B cell (primary cell): Measurements from ENCODE around the gene CDH12. TPM values are rescaled to one million over a fixed set of nuclear protein-coding genes. Genes with fewer than 3 reads are reported as not detected.

ENCODE experiments used
- ATAC-seq: fragments of 200-7000 bp; cut with Tn5 transposase; one replicate; pipeline ENCODE4 v1.10.0; 2021; ENCODE audit warnings: low read depth, mild to moderate bottlenecking, moderate number of reproducible peaks, moderate library complexity
- CTCF ChIA-PET: fragments of 350-600 bp; sonication (Branson Sonifier 250); formaldehyde crosslinking; loops from one replicate; lab custom pipeline; 2021; ENCODE audit warnings: antibody characterized with exemption, inconsistent platforms; lab: Charles Lee
- POLR2A ChIA-PET: fragments of 350-600 bp; sonication (Branson Sonifier 250); formaldehyde crosslinking; loops from one replicate; lab custom pipeline; 2021; ENCODE audit warnings: antibody characterized with exemption; lab: Charles Lee
- DNase-seq: peaks from one replicate; pipeline ENCODE4 v3.0.0; 2013
- H2AFZ ChIP-seq: 2 replicates; pipeline ENCODE4 v1.6.1; 2012; ENCODE audit warnings: mild to moderate bottlenecking, low read depth, low read length; ENCODE audit not compliant: insufficient read depth, poor library complexity, severe bottlenecking
- H3K27ac ChIP-seq, 2 donors: 1 replicate in 1 of 2; 2 replicates in 1 of 2; pipeline ENCODE4 v1.5.1; 2012 to 2013; ENCODE audit warnings: low read length in 2 of 2, mild to moderate bottlenecking in 2 of 2, moderate library complexity in 1 of 2
- H3K27me3 ChIP-seq, 4 experiments: fragments of 200-600 bp in 1 of 4; sonication (generic) in 1 of 4; replicated peaks in 1 of 4; 1 replicate in 2 of 4; 2 replicates in 2 of 4; pipeline versions ENCODE4 v1.6.1 to v1.7.0; 2013 to 2016; ENCODE audit warnings: low read length in 3 of 4, mild to moderate bottlenecking in 2 of 4, mixed read lengths in 1 of 4, moderate library complexity in 1 of 4; ENCODE audit not compliant: insufficient read depth in 4 of 4, control insufficient read depth in 3 of 4; ENCODE audit errors: control extremely low read depth in 1 of 4
- H3K36me3 ChIP-seq, 2 experiments: replicated peaks in 1 of 2; 1 replicate in 1 of 2; 2 replicates in 1 of 2; pipeline versions ENCODE4 v1.6.1 to v1.7.1; 2013; ENCODE audit warnings: low read length in 1 of 2; ENCODE audit not compliant: insufficient read depth in 2 of 2, control insufficient read depth in 1 of 2; ENCODE audit errors: control extremely low read depth in 1 of 2, extremely low read depth in 1 of 2
- H3K4me1 ChIP-seq, 2 donors: fragments of 200-600 bp in 1 of 2; sonication (generic) in 1 of 2; 1 replicate in 1 of 2; 2 replicates in 1 of 2; pipeline versions ENCODE4 v1.5.1 to v1.6.1; 2013 to 2017; ENCODE audit warnings: low read length in 2 of 2; ENCODE audit not compliant: control insufficient read depth in 2 of 2, insufficient read depth in 2 of 2
- H3K4me2 ChIP-seq: replicated peaks from 2 replicates; pipeline ENCODE3; 2012; ENCODE audit warnings: mild to moderate bottlenecking, low read depth, low read length; ENCODE audit not compliant: poor library complexity, severe bottlenecking
- H3K4me3 ChIP-seq, 5 experiments: fragments of 200-600 bp in 1 of 5; sonication (generic) in 1 of 5; 1 replicate in 3 of 5; 2 replicates in 2 of 5; pipeline versions ENCODE4 v1.5.1 to v1.7.0; 2011 to 2016; ENCODE audit warnings: low read length in 4 of 5, mild to moderate bottlenecking in 4 of 5, low read depth in 2 of 5, control low read depth in 1 of 5, moderate library complexity in 1 of 5; ENCODE audit not compliant: insufficient read depth in 1 of 5; ENCODE audit errors: control extremely low read depth in 1 of 5, extremely low read depth in 1 of 5
- H3K79me2 ChIP-seq: fragments of 200-600 bp; sonication (generic); one replicate; pipeline ENCODE4 v1.6.0; 2016; ENCODE audit warnings: low read length; ENCODE audit not compliant: control insufficient read depth, insufficient read depth
- H3K9ac ChIP-seq: fragments of 200-600 bp; sonication (generic); 2 replicates; pipeline ENCODE4 v1.6.1; 2017; ENCODE audit warnings: mild to moderate bottlenecking, low read length, moderate library complexity
- H3K9me3 ChIP-seq, 3 donors: one replicate each; pipeline versions ENCODE4 v1.6.1 to v1.7.1; 2013; ENCODE audit warnings: low read length in 2 of 3; ENCODE audit not compliant: control insufficient read depth in 2 of 3, insufficient read depth in 1 of 3; ENCODE audit errors: control extremely low read depth in 1 of 3
- H4K20me1 ChIP-seq: 2 replicates; pipeline ENCODE4 v1.6.0; 2012; ENCODE audit warnings: mild to moderate bottlenecking, low read length; ENCODE audit not compliant: insufficient read depth, control insufficient read depth, poor library complexity, severe bottlenecking
- H3K27ac Mint-ChIP-seq: one replicate; pipeline ENCODE4 v1.8.0; 2021; ENCODE audit warnings: mixed read lengths
- H3K27me3 Mint-ChIP-seq: one replicate; pipeline ENCODE4 v1.8.0; 2021; ENCODE audit warnings: mixed read lengths
- H3K4me1 Mint-ChIP-seq: one replicate; pipeline ENCODE4 v1.8.0; 2021; ENCODE audit warnings: mixed read lengths
- H3K4me3 Mint-ChIP-seq: one replicate; pipeline ENCODE4 v1.8.0; 2021; ENCODE audit warnings: mixed read lengths
- H3K9me3 Mint-ChIP-seq: one replicate; pipeline ENCODE4 v1.8.0; 2022; ENCODE audit warnings: mixed read lengths; ENCODE audit not compliant: insufficient read depth
- CTCF ChIP-seq: fragments of 200-600 bp; IDR thresholded peaks from one replicate; pipeline ENCODE4 v1.8.0; 2022; ENCODE audit warnings: antibody characterized with exemption, mild to moderate bottlenecking
- EZH2 ChIP-seq: IDR thresholded peaks from 2 replicates; pipeline ENCODE4 v1.6.1; 2012; ENCODE audit warnings: borderline replicate concordance, low read depth, mild to moderate bottlenecking, moderate library complexity, low read length; ENCODE audit not compliant: insufficient read depth, poor library complexity, severe bottlenecking
- WGBS: methylation state at CpG from one replicate; pipeline ENCODE4 v1.1.5; 2013; ENCODE audit warnings: missing lambda C conversion rate; ENCODE audit not compliant: insufficient coverage; 5-methylcytosine and 5-hydroxymethylcytosine counted together
- intact Hi-C: fragments of 100-400 bp; cut with micrococcal nuclease; formaldehyde crosslinking; loops from one replicate; pipeline ENCODE4 v1.10.0; 2022
- polyA plus RNA-seq: library from polyadenylated mRNA; depleted of rRNA; stranded (reverse); fragments of >200 nt; gene quantifications from 2 replicates; pipeline ENCODE4 v1.2.3, GENCODE V29; 2012
- total RNA-seq, 2 donors: library from RNA; stranded (reverse); fragments of 120-200 nt in 1 of 2; gene quantifications; 1 replicate in 1 of 2; 2 replicates in 1 of 2; pipeline versions ENCODE4 v1.2.3 to v1.2.4, GENCODE V29; 2013 to 2022

The CDH12 gene
- total and polyA plus RNA-seq, 2 donors (not counting 1 experiment from before 2014, with no cell fraction given), result not detected

GRCh38 chr5:22837803-22838202 is 15.3 kb downstream of the CDH12 start:
- Histone ChIP-seq H3K79me2 (no peaks in the 10 kb centered on the region), H3K4me3 (no peak overlapping the region), H3K9me3 (no peaks in the 10 kb centered on the region), H3K27me3 (no peaks in the 10 kb centered on the region), H3K9ac (no peak overlapping the region), H3K4me1 (no peaks in the 10 kb centered on the region), H4K20me1 (no peaks in the 10 kb centered on the region), H2AFZ (no peak overlapping the region), H3K4me2 (no peak overlapping the region), H3K27ac (no peak overlapping the region), H3K36me3 (no peaks in the 10 kb centered on the region)
- Mint-ChIP-seq H3K9me3 (no peaks in the 10 kb centered on the region), H3K27me3 (no peaks in the 10 kb centered on the region), H3K27ac (no peak overlapping the region), H3K4me1 (no peaks in the 10 kb centered on the region), H3K4me3 (no peak overlapping the region)
- ChIA-PET CTCF (no interaction called here), POLR2A (no interaction called here)
- DNase-seq (no peak), ATAC-seq (no peak)
- TF ChIP-seq EZH2 (no peak), CTCF (no peak)
- intact Hi-C loops, result no loop called here
- no CpG with 5 or more reads among the region's 4 CpGs for WGBS

GRCh38 chr5:22835686-22836085 is 17.5 kb downstream of the CDH12 start:
- no peaks in the 10 kb centered on the region for H3K27me3 ChIP-seq
- H3K4me2 ChIP-seq, result no peak overlapping the region
- CTCF ChIA-PET, result no interaction called here
- POLR2A ChIA-PET, result no interaction called here
- H3K27ac Mint-ChIP-seq, result no peak overlapping the region
- H3K9me3 ChIP-seq, result no peaks in the 10 kb centered on the region
- no peak for TF ChIP-seq EZH2
- H3K4me3 ChIP-seq, result no peak overlapping the region
- no peak overlapping the region for H3K4me3 Mint-ChIP-seq
- WGBS, result no CpG with 5 or more reads among the region's 1 CpG
- intact Hi-C loops, result no loop called here
- H4K20me1 ChIP-seq, result no peaks in the 10 kb centered on the region
- H3K4me1 Mint-ChIP-seq, result no peaks in the 10 kb centered on the region
- H3K79me2 ChIP-seq, result no peaks in the 10 kb centered on the region
- no peaks in the 10 kb centered on the region for H3K36me3 ChIP-seq
- no peak overlapping the region for H3K9ac ChIP-seq
- H3K4me1 ChIP-seq, result no peaks in the 10 kb centered on the region
- no peak overlapping the region for H3K27ac ChIP-seq
- H2AFZ ChIP-seq, result no peak overlapping the region
- DNase-seq, result no peak
- no peaks in the 10 kb centered on the region for H3K27me3 Mint-ChIP-seq
- ATAC-seq, result no peak
- no peaks in the 10 kb centered on the region for H3K9me3 Mint-ChIP-seq
